ENCODE results near the gene CCL14. TPM values are rescaled to one million over a fixed set of nuclear protein-coding genes. Genes with fewer than 3 reads are reported as not detected.

Gene CCL14
- total RNA-seq, 1 donor from 2014 or later: not detected

- Mint-ChIP-seq H3K36me3 (ENCODE audit: low read depth) (no peaks in the 10 kb centered on the region), H3K27me3 (peaks cover 7% of the 10 kb centered on the region), H3K27ac (no peak overlapping the region), H3K4me1 (peaks cover 19% of the 10 kb centered on the region), H3K9me3 (peaks cover 6% of the 10 kb centered on the region), H3K4me3 (no peak overlapping the region)
- TF ChIP-seq, protein P1, sequence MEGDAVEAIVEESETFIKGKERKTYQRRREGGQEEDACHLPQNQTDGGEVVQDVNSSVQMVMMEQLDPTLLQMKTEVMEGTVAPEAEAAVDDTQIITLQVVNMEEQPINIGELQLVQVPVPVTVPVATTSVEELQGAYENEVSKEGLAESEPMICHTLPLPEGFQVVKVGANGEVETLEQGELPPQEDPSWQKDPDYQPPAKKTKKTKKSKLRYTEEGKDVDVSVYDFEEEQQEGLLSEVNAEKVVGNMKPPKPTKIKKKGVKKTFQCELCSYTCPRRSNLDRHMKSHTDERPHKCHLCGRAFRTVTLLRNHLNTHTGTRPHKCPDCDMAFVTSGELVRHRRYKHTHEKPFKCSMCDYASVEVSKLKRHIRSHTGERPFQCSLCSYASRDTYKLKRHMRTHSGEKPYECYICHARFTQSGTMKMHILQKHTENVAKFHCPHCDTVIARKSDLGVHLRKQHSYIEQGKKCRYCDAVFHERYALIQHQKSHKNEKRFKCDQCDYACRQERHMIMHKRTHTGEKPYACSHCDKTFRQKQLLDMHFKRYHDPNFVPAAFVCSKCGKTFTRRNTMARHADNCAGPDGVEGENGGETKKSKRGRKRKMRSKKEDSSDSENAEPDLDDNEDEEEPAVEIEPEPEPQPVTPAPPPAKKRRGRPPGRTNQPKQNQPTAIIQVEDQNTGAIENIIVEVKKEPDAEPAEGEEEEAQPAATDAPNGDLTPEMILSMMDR (IDR thresholded peaks at IDR 0.05): no peak
- intact Hi-C loops (cut with micrococcal nuclease): loop anchor here (5.0 kb wide), 1 partner anchor 41 kb away; no protein-coding TSS in a partner anchor
- ATAC-seq (ENCODE audit: low read depth): no peak
- POLR2A ChIA-PET: no interaction called here
- CTCF ChIA-PET: interaction anchor here (1.2 to 1.5 kb wide), 2 partner anchors 81 to 492 kb away, joined by 3 to 5 read pairs; no protein-coding TSS in a partner anchor
- no peak for DNase-seq
Observed at GRCh38 chr17:35991075-35991474, 4.5 kb upstream of the CCL14 start.

DNA sequence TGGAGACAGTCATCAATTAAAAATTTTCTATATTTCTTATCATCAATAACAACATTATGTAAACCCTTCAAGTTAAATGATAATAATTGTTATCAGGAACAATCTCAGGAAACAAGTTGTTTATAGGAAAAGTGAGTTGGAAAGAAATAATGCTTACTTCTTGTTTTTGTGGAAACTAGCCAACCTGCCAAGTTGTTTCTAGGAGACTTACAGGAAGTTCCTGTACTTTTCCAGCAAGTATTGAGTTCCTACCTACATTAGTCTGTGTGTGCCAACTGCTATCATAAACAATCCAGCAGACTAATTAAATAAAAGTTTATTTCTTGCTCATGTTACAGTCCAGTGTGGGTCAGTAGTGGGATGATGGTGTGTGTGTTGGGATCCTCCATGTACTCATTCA, 1.6 kb upstream of the CCL14 start:
- peaks cover 9% of the 10 kb centered on the region for H3K27me3 Mint-ChIP-seq
- TF ChIP-seq, protein P1 (IDR thresholded peaks at IDR 0.05): no peak
- peaks cover 6% of the 10 kb centered on the region for H3K9me3 Mint-ChIP-seq
- H3K4me3 Mint-ChIP-seq: no peak overlapping the region
- POLR2A ChIA-PET: no interaction called here
- no peak overlapping the region for H3K27ac Mint-ChIP-seq
- no peak for ATAC-seq (ENCODE audit: low read depth)
- no peak for DNase-seq
- CTCF ChIA-PET: interaction anchor here (1.0 kb wide), 1 partner anchor 19 kb away, joined by 4 read pairs; no protein-coding TSS in a partner anchor
- H3K36me3 Mint-ChIP-seq (ENCODE audit: low read depth): no peaks in the 10 kb centered on the region
- intact Hi-C loops (cut with micrococcal nuclease): no loop called here
- H3K4me1 Mint-ChIP-seq: no peaks in the 10 kb centered on the region

- Mint-ChIP-seq H3K4me1 (peaks cover 2% of the 10 kb centered on the region), H3K4me3 (no peak overlapping the region), H3K27me3 (peaks cover 9% of the 10 kb centered on the region), H3K27ac (no peak overlapping the region), H3K36me3 (ENCODE audit: low read depth) (no peaks in the 10 kb centered on the region), H3K9me3 (peaks cover 6% of the 10 kb centered on the region)
- ChIA-PET POLR2A (no interaction called here), CTCF (interaction anchor here (2.8 to 19.6 kb wide), 2 partner anchors 89 to 163 kb away, joined by 16 to 481 read pairs; no protein-coding TSS in a partner anchor)
- intact Hi-C loops (cut with micrococcal nuclease): no loop called here
- TF ChIP-seq, protein P1 (IDR thresholded peaks at IDR 0.05): no peak
- ATAC-seq (ENCODE audit: low read depth) (no peak), DNase-seq (no peak)
Observed at GRCh38 chr17:35984140-35984539, 2.4 kb downstream of the CCL14 start.

DNA sequence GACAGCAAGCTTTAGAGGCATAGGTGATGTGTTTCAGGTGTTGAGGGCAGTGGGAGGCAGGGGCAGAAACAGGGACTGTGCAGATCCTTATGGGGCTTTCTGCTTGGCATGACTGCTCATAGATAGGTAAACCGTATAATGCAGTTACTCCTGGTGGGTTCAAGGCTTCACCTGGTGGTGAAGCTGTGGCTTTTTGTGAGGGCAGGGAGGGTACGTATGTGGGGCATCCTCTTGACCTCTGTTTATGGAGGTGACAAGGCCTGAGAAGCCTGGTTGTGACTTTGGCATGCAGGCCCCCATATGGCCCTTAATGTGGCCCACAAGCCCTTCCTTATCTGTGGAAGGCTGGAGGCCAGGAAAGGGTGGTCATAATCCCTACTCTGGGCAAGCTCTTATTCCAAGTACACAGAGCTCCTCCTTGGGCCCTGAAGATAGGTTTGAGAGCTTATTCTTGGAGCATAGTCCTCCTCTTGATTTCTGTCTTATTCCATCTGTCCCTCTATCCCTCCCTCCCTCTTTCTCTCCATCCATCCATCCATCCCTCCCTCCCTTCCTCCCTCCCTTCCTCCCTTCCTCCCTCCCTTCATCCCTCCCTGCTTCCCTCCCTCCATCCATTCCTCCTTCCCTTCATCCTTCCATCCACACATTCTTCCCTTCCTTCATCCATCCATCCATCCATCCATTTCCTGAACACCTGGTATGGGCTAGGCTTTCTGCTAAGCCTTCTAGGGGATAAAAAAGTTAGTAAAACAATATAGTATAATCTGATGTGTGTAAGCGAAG, 3.9 kb downstream of the CCL14 start:
- POLR2A ChIA-PET: no interaction called here
- H3K27ac Mint-ChIP-seq: no peak overlapping the region
- no peak for ATAC-seq (ENCODE audit: low read depth)

More for the DNA sequence above, 3.9 kb downstream of the CCL14 start:
- Mint-ChIP-seq H3K36me3 (ENCODE audit: low read depth) (no peaks in the 10 kb centered on the region), H3K27me3 (peaks cover 11% of the 10 kb centered on the region), H3K4me3 (no peak overlapping the region), H3K9me3 (no peaks in the 10 kb centered on the region), H3K4me1 (peaks cover 7% of the 10 kb centered on the region)
- DNase-seq: no peak
- CTCF ChIA-PET: interaction anchor here (0.7 to 19.6 kb wide), 10 partner anchors 9 to 500 kb away, joined by 3 to 481 read pairs (median 6); no protein-coding TSS in a partner anchor
- intact Hi-C loops (cut with micrococcal nuclease): loop anchor here (1.0 kb wide), 1 partner anchor 167 kb away; no protein-coding TSS in a partner anchor
- TF ChIP-seq, protein P1 (IDR thresholded peaks at IDR 0.05): no peak
